ENCODE data around the gene FRMPD2.

Gene FRMPD2

GRCh38 chr10:48211777-48212176, 62.7 kb downstream of the FRMPD2 start:
- H3K4me3 ChIP-seq (replicated peaks in 1 of 2; ENCODE audit: low read depth in 2 of 2, low read length in 2 of 2), result no peak overlapping the region
- DNase-seq (ENCODE audit: low read depth in 2 of 2), result no peak
- no peak for TF ChIP-seq CTCF (IDR thresholded peaks at IDR 0.05; ENCODE audit: low read depth, low read length)

GRCh38 chr10:48210966-48211365, 63.5 kb downstream of the FRMPD2 start:
- no peak for TF ChIP-seq CTCF (IDR thresholded peaks at IDR 0.05; ENCODE audit: low read depth, low read length)
- no peak for DNase-seq (ENCODE audit: low read depth in 2 of 2)
- no peak overlapping the region for H3K4me3 ChIP-seq (replicated peaks in 1 of 2; ENCODE audit: low read depth in 2 of 2, low read length in 2 of 2)

DNA sequence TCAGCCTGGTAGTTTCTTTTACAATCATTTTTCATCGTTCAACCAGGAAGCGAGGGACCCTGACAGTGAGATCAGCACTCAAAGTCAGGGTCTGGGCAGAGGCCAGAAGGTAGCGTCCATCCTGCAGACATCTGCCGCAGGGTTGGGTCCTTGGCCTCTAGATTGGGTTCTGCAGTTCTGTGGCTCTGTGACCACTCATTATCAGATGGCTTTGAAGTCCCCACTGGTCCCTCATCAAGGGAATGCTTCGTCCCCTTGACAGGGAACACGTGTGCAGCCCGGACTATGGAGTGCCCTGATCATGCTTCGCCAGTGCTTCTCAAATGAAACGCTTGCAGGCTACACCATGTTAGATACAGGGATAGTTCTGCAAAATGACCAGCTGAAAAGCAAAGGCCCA, 64.1 kb downstream of the FRMPD2 start:
- H3K4me3 ChIP-seq (replicated peaks in 1 of 2; ENCODE audit: low read depth in 2 of 2, low read length in 2 of 2), result no peak overlapping the region
- DNase-seq (ENCODE audit: low read depth in 2 of 2), result no peak
- TF ChIP-seq CTCF (IDR thresholded peaks at IDR 0.05; ENCODE audit: low read depth, low read length), result no peak

DNA sequence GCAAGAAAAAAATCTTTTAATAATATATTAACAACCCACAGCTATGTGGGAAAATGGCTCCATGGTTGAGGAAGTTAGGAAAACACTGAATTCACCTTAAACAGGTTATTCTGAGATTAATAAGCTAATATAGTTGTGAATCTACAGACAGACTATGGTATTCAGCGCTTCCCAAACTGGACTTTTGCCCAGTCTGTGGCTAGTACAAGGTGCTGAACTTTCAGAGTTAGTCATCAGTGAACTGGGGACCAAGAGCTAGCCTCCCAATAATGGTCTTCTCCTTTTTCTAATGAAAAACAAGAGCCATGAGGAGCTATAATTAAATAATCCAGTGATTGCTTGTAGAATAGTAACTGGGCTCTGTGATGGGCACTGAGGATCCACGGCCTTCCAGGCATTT, 65.3 kb downstream of the FRMPD2 start:
- no peak overlapping the region for H3K4me3 ChIP-seq (replicated peaks in 1 of 2; ENCODE audit: low read depth in 2 of 2, low read length in 2 of 2)
- no peak for TF ChIP-seq CTCF (IDR thresholded peaks at IDR 0.05; ENCODE audit: low read depth, low read length)
- DNase-seq (ENCODE audit: low read depth in 2 of 2), result peak; percentile 4 to 17

GRCh38 chr10:48207853-48208252, 66.6 kb downstream of the FRMPD2 start:
- DNase-seq (ENCODE audit: low read depth in 2 of 2), result no peak
- no peak for TF ChIP-seq CTCF (IDR thresholded peaks at IDR 0.05; ENCODE audit: low read depth, low read length)
- no peak overlapping the region for H3K4me3 ChIP-seq (replicated peaks in 1 of 2; ENCODE audit: low read depth in 2 of 2, low read length in 2 of 2)

GRCh38 chr10:48206482-48207250, 67.8 kb downstream of the FRMPD2 start:
- TF ChIP-seq CTCF (IDR thresholded peaks at IDR 0.05; ENCODE audit: low read depth, low read length), result no peak
- H3K4me3 ChIP-seq (replicated peaks in 1 of 2; ENCODE audit: low read depth in 2 of 2, low read length in 2 of 2), result no peak overlapping the region
- DNase-seq (ENCODE audit: low read depth in 2 of 2), result no peak

- no peak for DNase-seq (ENCODE audit: low read depth in 2 of 2)
- no peak for TF ChIP-seq CTCF (IDR thresholded peaks at IDR 0.05; ENCODE audit: low read depth, low read length)
- no peak overlapping the region for H3K4me3 ChIP-seq (replicated peaks in 1 of 2; ENCODE audit: low read depth in 2 of 2, low read length in 2 of 2)
Measured at GRCh38 chr10:48205918-48206317, 68.6 kb downstream of the FRMPD2 start.
